Measurements from ENCODE around the gene CCDC137.

The CCDC137 gene

GRCh38 chr17:81717766-81718089 lies 51.2 kb downstream of the CCDC137 start:
- no peak for DNase-seq

- DNase-seq = no peak
These were observed 53.1 kb downstream of the CCDC137 start for GRCh38 chr17:81719410-81720266.

- DNase-seq = no peak
These were observed 53.9 kb downstream of the CCDC137 start for GRCh38 chr17:81720267-81721071.

- no peak for DNase-seq
These were observed 55.9 kb downstream of the CCDC137 start for GRCh38 chr17:81722184-81723120.
